Dermis blood vessel endothelial cell (primary cell): Measurements from ENCODE around the gene S100A16. TPM values are rescaled to one million over a fixed set of nuclear protein-coding genes. Genes with fewer than 3 reads are reported as not detected.
"Not testable (repeated sequence)": the region's sequence is repeated elsewhere in the genome, so short reads cannot be mapped to it uniquely, and the experiment has no call there.

ENCODE experiments used
- DNase-seq: peaks from one replicate; pipeline ENCODE4 v3.0.0; 2010
- total RNA-seq: library from RNA; depleted of rRNA; stranded (reverse); fragments of >200 nt; gene quantifications from 2 replicates; pipeline ENCODE4 v1.2.3, GENCODE V29; 2014

S100A16 gene
- total RNA-seq, 1 donor from 2014 or later, result 581 TPM

- no peak for DNase-seq
Measured at GRCh38 chr1:153615406-153615805, 2.5 kb upstream of the S100A16 start.

- DNase-seq, result no peak
Measured at GRCh38 chr1:153614906-153615305, 2.0 kb upstream of the S100A16 start.

DNA sequence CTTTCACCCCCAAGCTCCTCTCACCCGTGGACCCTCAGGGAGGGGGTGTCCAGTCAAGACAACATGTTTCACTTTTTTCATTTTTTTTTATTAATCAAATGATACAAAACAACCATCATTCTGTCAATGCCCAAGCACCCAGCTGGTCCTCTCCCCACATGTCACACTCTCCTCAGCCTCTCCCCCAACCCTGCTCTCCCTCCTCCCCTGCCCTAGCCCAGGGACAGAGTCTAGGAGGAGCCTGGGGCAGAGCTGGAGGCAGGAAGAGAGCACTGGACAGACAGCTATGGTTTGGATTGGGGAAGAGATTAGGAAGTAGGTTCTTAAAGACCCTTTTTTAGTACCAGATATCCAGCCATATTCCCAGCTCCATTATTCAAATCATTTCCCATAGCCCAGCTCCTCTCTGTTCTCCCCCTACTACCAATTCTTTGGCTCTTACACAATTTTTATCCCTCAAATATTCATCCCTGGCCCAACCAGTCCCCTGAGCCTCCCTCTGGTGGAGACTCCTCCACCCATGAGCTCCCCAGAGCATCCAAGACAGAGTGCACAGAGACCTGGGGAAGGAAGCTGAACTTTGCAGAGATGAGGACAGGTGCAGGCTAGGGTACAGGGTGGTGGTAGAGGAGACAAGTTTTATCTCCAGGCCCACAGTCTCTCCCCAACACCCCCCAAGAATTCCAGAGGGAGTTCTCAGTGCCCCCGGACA is 1.4 kb upstream of the S100A16 start:
- DNase-seq, result no peak

GRCh38 chr1:153613406-153613805 is 469 bp upstream of the S100A16 start:
- no peak for DNase-seq

GRCh38 chr1:153612111-153612754 is 704 bp downstream of the S100A16 start:
- no peak for DNase-seq

DNA sequence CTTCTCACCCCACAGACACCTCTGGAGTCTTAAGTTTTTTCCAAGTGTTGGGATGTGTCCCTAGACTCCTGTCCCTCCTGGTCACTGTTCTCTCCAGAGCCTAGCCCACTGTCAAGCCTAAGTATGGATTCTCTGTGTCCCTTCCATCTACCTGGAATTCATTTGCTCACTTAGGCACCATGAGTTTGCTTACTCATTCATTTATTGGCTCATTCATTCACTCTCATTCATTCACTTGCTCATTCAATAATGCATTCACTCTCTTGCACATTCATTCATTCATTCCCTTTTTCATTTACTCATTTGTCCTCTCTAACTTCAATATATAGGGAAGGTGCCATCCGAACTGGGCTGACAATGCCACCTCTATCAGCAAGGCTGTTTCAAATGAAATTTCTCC is 1.6 kb downstream of the S100A16 start:
- DNase-seq, result no peak

- no peak for DNase-seq
Measured at GRCh38 chr1:153610811-153611301, 2.1 kb downstream of the S100A16 start.

- peak; percentile 60 for DNase-seq
Measured at GRCh38 chr1:153610334-153610733, 2.6 kb downstream of the S100A16 start.

GRCh38 chr1:153609585-153609907 is 3.4 kb downstream of the S100A16 start:
- DNase-seq, result no peak

DNA sequence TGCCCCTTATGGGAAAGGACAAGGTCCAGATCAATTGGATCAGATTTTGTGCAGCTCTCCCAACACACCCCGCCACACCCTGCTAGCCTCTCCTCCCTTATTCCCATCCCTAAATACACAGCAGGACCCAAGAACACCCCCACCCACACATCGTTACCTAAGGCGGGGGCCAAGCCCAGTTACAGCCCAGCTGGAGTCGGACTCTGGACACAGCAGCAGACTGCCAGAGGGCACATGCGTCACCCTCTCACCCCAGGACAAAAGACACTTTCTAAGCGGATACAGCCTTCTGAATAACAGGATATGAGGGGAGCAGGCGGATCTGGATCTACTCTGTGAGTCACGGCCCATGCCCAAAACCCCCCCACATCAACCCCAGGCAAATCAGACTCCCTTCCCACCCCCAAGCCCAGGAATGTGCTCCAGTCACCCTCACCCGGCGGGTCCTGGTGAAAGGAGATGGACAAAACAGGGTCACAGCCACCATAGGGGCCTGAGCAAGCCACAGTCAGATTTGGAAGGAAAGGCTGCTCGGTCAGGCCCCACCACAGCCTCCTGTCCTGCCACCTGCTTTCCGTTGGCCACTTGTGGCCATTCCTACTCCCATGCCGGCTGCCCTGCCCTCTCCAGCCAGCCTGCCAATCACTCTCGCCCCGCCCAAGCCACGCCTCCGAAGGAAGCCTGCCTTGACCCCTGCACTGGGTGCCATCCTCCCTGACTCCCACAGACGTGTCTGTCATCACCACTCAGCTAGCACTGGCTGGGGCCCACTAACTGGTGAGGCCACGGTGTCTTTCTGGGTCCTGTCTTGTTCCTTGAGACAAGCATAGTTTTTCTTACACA is 4.0 kb downstream of the S100A16 start:
- DNase-seq, result peak; percentile 99

- peak; percentile 74 for DNase-seq
Measured at GRCh38 chr1:153608089-153608682, 4.8 kb downstream of the S100A16 start.

DNA sequence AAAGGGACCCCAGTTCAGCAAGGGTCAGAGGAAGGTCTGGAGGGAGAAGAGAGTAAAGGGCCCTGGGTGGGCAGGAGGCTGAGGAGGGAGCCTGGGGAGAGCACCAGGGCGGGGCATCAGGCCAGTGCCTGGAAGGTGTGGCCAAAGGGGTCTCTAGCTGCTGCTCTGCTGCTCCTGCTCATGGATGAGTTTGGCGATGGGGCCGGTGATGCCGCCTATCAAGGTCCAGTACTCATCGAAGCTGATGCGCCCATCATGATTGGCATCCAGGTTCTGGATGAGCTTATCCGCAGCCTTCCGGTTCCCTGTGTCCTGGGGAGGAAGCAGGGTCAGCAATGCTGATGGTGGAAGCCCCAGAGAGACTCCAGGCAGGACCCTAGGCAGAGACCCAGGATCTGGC is 5.6 kb downstream of the S100A16 start:
- peak; percentile 14 for DNase-seq

- DNase-seq, result no peak
Measured at GRCh38 chr1:153606194-153606593, 6.7 kb downstream of the S100A16 start.

- DNase-seq, result no peak
Measured at GRCh38 chr1:153602749-153603148, 10.2 kb downstream of the S100A16 start.

- no peak for DNase-seq
Measured at GRCh38 chr1:153599847-153600246, 13.1 kb downstream of the S100A16 start.

DNA sequence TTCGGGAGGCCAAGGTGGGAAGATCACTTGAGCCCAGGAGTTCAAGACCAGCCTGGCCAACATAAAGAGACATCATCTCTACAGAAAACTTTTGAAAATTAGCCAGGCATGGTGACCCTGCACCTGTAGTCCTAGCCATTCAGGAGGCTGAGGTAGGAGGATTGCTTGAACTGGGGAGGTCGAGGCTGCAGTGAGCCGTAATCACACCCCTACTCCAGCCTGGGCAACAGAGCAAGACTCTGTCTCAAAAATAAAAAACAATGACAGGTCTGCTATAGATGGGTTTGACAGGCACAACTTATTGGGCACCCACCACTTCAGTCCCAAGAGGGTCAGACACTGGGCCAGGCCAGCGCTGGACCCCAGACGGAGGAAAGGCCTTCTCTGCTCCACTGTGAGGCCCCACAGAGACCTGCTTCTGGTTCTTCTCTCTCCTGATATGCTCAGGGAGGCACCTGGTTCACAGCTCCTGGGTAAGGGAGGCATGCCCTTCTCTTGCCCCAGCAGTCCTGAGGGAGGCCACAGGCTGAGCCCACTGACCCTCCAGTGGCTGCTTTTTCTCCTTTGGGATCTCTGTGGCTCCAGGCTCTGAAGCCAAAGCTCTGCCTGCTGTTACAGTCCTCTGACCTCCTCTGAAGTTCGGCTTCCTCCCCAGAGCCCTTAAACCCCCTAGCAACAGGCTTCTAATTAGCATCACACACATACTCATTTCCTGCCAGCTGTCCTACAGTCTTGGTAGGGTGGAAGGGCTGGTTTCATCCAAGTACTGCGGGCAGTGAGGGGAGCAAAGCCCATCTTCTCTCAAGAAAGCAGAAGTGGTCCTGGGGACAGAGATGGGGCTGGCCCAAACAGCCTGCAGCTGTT is 14.4 kb downstream of the S100A16 start:
- peak; percentile 96 for DNase-seq

DNA sequence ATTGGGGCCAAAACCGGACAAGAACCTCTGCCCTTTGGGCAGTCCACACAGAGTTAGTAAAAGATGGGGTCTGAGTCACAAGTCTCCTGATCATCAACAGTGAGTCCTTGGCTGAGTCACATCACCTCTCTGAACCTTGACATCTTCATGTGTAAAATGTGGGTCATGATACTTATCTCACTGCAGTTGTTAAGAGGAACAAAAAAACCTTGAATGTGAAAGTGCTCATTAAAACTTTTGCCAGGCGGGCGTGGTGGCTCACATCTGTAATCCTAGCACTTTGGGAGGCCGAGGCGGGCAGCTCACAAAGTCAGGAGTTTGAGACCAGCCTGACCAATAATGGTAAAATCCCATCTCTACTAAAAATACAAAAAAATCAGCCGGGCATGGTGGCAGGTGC is 15.7 kb downstream of the S100A16 start:
- peak; percentile 59 for DNase-seq

DNA sequence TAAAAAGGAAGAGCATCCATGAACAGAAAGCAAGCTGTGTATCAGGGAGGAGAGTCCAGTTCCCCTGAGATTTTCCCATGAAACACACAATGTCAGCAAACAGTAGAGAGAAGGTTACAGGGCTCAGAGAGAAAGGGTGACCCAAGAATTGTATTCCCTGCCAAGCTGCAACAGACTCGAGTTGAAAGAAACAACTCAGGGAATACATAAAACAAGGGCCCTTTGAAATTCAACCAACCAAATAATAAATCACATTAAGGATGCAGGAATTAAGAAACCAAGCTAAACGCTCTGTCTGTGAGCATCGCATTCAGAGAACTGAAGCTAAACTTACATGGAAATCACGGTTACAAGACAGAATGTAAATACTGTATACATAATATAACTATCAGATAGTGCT is 20.2 kb downstream of the S100A16 start:
- DNase-seq, result no peak

GRCh38 chr1:153588482-153588881 is 24.5 kb downstream of the S100A16 start:
- no peak for DNase-seq

DNA sequence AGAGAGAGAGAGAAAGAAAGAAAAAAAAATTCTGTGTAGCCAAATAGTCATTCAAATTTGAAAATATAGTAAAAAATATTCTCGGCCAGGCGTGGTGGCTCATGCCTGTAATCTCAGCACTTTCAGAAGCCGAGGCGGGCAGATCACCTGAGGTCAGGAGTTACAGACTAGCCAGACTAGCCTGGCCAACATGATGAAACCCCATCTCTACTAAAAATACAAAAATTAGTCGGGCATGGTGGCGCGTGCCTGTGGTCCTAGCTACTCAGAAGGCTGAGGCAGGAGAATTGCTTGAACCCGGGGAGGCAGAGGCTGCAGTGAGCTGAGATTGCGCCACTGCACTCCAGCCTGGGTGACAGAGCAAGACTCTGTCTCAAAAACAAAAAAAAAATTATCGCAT is 24.9 kb downstream of the S100A16 start:
- not testable (repeated sequence) for DNase-seq

DNA sequence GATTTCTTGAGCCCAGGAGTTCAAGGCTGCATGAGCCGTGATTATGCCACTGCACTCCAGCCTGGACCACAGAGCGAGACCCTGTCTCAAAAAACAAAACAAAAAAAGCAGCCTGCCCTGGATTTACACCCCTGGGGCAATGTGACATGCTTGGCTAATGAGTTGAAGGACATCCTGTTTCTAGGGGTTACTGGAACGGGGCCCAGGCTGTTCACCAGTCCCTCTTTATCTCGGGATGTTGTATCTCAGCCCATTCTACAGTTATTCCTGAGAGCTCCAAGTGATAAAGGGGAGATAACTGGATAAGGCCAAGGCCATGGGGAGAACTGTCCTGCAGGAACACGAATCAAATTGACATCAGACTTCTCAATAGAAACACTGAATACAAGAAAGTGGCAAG is 25.6 kb downstream of the S100A16 start:
- DNase-seq, result peak; percentile 17

- no peak for DNase-seq
Measured at GRCh38 chr1:153586347-153586746, 26.6 kb downstream of the S100A16 start.
